HG02840 (cell line): ENCODE results near the gene HK3.

ENCODE experiments used
- ATAC-seq: cut with Tn5 transposase; IDR thresholded peaks from one replicate; pipeline ENCODE4 v1.9.1; 2021; ENCODE audit warnings: mild to moderate bottlenecking, moderate library complexity, moderate number of reproducible peaks; ENCODE audit not compliant: unreplicated experiment, low FRiP score

Gene HK3

DNA sequence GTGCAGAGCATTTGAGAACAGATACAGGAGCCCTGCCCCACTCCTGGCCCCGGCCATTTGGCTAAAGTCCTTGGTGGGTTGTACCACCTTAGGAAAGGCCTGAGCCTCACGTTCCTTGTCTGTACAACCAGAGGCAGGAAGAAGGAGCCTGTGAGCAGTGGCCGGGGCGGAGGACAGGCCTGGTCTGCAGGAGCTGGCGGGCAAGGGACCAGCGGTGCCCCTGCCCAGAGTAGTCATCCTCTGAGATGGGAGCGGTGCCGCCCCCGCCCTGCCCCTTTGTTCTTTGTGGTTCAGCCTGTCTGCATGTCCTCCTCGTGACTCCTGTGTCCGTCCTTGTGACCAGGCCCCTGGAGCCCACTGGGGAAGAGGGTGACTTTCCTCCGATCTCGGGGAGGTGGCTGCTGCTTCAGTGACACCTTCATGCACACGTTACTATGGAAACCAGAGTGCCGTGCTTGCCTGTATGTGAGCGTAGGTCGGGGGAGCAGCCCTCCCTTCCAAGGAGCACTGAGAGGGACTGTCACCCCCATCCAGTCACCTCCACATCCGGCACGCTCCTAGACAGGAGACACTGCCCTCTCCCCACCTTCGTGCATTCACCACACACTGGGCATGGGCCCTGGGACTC, 45.9 kb downstream of the HK3 start:
- ATAC-seq = no peak

- ATAC-seq = no peak
Observed at GRCh38 chr5:176851871-176852658, 47.1 kb downstream of the HK3 start.

DNA sequence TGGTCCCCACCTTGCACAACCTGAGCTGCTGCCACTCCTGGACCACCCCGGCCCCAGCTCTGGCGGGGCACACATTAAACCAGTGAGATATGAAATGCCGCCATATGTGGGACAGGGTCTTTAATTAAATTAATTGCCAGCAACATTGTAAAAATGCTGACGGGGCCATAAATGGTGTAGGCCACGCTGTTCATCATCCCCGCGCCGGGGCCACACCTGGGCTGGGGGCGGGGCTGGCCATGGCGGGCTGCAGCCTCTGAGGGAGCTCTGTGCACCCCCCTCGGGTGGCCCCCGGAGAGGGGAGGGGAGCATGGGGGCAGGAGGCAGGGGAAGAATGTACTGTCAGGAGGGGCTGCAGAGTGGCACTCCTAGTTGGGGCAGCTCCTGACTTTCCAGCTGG, 47.8 kb downstream of the HK3 start:
- no peak for ATAC-seq

DNA sequence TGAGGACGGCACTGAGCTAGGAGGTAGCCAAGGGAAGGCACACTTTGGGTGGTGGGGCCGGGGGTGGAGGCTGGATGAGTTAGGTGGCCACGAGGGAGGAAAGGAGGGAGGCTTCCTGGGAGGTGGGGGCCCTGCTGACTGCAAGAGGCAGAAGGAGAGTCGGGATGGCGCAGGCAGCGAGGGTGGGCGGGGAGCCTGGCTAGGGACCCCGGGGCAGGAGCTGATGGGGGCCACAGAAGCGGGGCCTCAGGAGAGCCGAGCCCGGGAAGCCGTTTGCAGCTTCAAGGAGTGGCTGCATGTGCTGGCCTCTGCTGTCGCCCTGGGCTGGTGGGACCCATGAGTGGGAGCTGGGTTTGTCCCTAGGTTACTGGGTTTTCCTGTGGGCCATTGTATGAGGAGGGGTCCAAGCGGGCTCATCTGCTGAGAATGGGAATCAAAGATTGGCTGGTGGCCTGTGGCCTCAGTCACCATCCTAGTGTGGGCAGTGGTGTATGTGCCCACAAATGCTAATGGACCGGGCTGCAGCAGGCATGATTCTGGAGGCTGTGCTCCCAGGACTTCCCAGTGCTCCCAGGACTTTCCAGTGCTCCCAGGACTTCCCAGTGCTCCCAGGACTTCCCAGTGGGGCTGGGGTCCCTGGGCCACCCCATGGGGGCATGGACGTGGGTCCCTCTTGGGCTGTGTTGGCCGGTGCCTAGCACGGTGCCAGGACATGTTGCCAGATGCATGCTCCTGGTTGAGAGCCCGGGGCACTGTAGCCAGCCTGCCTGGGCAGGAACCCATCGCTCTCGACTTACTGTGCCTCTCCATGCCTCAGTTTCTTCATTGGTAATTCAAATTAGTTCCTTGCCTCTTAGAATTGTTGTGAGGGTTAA, 48.5 kb downstream of the HK3 start:
- ATAC-seq = no peak

GRCh38 chr5:176849611-176850227, 49.4 kb downstream of the HK3 start:
- ATAC-seq = no peak

DNA sequence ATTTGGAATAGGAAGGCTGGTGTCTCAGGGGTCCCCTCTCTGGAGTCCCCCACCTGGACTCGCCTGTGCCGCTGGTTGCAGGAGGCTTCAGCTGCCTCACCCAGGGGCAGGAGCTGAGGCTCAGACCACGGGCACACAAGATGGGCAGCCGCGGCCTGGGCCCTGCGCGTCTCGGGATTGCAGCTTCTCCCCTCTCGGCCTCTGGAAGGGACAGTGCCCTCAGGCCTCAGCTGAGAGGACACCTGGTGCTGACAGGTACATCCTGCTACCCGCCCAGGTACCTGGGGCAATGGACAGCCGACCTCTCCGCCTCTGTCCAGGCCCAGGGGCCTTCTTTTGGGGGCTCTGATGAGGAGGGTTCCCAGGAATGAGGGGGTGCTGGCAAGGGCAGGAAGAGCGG, 50.5 kb downstream of the HK3 start:
- ATAC-seq = no peak

GRCh38 chr5:176847726-176848290, 51.3 kb downstream of the HK3 start:
- no peak for ATAC-seq

GRCh38 chr5:176847148-176847547, 52.0 kb downstream of the HK3 start:
- ATAC-seq = no peak

DNA sequence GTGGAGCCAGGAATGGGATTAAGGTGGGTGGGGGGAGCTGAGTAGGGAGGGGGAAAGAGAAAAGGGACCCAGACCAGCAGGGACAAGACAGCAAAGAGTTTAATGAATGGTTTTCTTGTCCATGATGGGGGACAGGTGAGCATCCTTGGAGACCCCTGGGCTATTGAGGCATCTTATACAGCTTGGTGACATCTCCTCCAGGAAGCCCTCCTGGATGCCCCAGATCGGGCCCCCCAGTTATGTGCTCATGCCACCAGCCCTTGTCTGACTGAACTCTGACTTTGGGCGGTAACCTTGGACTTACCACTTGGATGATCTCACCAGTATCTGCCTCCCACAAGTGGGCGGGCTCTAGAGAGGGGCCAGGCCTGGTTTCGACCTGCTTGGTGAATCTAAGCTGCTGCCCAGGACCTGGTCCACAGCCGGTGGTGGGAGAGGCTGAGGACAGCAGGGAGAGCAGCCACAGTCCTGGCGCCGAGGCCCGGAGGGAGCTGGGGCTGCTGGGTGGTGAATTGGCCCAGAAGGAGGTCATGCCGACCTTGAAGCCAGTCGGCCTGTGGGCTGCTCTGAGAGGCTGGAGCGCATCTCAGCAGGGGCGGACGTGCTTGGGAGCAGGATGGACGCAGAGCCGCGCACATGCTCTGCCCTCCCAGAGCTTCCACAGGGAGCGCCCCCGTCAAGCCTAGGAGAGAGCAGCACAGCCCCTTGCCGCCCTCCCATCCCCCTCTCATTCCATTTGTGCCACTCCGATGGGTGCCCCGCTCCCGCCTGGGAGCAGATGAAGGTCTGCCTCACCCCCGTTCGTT, 52.6 kb downstream of the HK3 start:
- no peak for ATAC-seq

- no peak for ATAC-seq
Observed at GRCh38 chr5:176845392-176845713, 53.8 kb downstream of the HK3 start.

- no peak for ATAC-seq
Observed at GRCh38 chr5:176844706-176845391, 54.3 kb downstream of the HK3 start.

- no peak for ATAC-seq
Observed at GRCh38 chr5:176844281-176844680, 54.9 kb downstream of the HK3 start.

- no peak for ATAC-seq
Observed at GRCh38 chr5:176843673-176844072, 55.5 kb downstream of the HK3 start.

GRCh38 chr5:176837707-176838115, 61.4 kb downstream of the HK3 start:
- ATAC-seq = no peak

DNA sequence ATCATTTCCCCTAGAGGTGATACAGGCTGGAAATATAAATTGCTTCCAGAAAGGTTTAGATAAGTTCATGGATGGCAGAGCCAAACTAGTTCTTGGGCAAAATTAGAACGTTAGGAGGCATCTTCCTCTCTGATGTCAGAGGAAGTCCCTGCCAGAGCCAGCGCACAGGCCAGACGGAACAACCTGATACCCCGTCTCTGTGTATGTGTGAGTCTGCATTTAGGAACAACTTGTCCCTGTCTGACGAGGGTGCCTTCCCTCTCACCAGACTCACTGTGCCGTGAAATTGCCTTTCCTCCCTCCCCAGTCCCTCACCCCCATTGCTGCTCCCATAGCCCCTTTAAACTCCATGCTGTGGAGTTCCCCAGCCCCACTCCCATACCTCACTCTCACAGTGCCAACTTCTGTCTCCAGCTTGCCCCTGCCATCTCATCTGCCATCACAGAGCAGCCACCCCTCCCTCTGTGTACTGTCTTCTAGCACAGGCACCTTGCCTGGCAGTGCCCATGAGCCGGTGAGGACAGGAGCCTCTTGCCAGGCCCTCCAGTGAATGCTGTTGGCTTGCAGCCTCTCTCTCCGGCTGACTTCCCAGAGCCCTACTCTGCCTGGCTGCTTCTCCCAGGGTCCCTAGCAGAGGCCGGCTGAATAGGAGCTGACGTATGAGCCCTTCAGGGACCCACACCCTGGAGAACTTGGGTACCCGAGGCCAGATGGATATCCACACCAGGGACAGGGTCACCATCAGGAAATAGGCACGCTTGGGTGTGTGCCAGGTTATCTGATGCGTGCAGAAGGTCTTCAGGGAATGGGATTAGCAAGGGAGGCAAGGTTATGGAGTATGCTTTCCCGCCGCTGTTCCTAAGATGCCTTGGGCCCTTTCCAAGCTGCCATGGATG, 62.1 kb downstream of the HK3 start:
- ATAC-seq = no peak

GRCh38 chr5:176835918-176836317, 63.2 kb downstream of the HK3 start:
- no peak for ATAC-seq

- no peak for ATAC-seq
Observed at GRCh38 chr5:176833286-176833685, 65.9 kb downstream of the HK3 start.

DNA sequence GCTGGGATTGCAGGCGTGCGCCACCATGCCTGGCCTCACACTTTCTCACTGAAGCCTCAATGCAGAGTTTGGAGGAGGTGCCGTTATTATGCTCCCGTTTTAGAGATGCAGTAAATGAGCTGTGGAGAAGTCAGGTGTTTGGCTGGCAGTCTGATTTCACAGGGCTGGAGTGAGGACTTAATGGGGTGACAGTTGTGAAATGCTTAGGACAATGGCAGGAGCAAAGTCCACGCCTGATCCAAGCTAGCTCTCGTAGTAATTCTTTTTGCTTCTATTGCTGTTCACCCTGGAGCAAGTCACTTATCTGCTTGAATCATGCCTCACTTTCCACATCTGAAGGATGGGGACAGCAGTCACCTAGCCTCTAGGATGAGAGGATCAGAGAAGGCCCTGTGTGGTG, 67.0 kb downstream of the HK3 start:
- ATAC-seq = no peak
